Upper lobe of left lung (tissue), 4 donors: Measurements from ENCODE around the gene AGBL4.

Experiments
- POLR2A ChIP-seq, 4 donors: fragments of 450-650 bp; IDR thresholded peaks; one replicate each; pipeline ENCODE4 v1.5.1; 2016 to 2017; ENCODE audit warnings: antibody characterized with exemption in 4 of 4, mild to moderate bottlenecking in 2 of 4
- POLR2AphosphoS5 ChIP-seq, 2 donors: sonication (generic); formaldehyde crosslinking; IDR thresholded peaks; one replicate each; pipeline ENCODE4 v1.5.1; 2017; ENCODE audit warnings: antibody characterized with exemption in 2 of 2
- TF ChIP-seq, protein P1 (sequence below), 6 experiments: fragments of 450-650 bp in 4 of 6; fragments of 200-600 bp in 2 of 6; sonication (generic) in 2 of 6; IDR thresholded peaks; one replicate each; pipeline ENCODE4 v1.5.1; 2016 to 2019; ENCODE audit warnings: antibody characterized with exemption in 6 of 6

DNA sequence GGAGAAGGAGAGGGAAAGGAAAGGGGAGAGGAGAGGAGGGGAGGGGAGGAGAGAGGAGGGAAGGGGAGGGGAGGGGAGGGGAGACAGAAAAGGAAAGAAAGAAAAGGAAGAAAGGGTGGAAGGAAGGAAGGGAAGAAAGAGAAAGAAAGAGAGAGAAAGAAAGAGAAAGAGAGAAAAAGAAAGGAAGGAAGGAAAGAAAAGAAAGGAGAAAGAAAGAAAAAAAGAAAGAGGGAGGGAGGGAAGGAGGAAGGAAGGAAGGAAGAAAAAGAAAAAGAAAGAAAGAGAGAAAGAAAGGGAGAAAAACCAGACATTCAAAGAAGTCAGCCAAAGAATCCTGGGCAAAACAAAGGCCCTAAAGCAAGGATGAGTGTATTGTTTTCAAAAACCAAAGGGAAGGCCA lies 1426.1 kb downstream of the AGBL4 start:
- TF ChIP-seq POLR2AphosphoS5 (IDR thresholded peaks at IDR 0.05) (no peak), POLR2A (IDR thresholded peaks at IDR 0.05) (no peak)
- TF ChIP-seq, protein P1, sequence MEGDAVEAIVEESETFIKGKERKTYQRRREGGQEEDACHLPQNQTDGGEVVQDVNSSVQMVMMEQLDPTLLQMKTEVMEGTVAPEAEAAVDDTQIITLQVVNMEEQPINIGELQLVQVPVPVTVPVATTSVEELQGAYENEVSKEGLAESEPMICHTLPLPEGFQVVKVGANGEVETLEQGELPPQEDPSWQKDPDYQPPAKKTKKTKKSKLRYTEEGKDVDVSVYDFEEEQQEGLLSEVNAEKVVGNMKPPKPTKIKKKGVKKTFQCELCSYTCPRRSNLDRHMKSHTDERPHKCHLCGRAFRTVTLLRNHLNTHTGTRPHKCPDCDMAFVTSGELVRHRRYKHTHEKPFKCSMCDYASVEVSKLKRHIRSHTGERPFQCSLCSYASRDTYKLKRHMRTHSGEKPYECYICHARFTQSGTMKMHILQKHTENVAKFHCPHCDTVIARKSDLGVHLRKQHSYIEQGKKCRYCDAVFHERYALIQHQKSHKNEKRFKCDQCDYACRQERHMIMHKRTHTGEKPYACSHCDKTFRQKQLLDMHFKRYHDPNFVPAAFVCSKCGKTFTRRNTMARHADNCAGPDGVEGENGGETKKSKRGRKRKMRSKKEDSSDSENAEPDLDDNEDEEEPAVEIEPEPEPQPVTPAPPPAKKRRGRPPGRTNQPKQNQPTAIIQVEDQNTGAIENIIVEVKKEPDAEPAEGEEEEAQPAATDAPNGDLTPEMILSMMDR (IDR thresholded peaks at IDR 0.05), result no peak
